Liver (tissue), 9 donors: Measurements from ENCODE around the gene TPX2. TPM values are rescaled to one million over a fixed set of nuclear protein-coding genes. Genes with fewer than 3 reads are reported as not detected.

Experiments
- DNase-seq: peaks from one replicate; pipeline ENCODE4 v3.0.0-alpha.2; 2017; ENCODE audit warnings: low spot score
- H3K27ac ChIP-seq, 2 donors: one replicate each; pipeline ENCODE4 v1.7.0; 2013; ENCODE audit warnings: inconsistent platforms in 2 of 2, low read length in 2 of 2, control low read depth in 1 of 2, low read depth in 1 of 2, mild to moderate bottlenecking in 1 of 2
- H3K27me3 ChIP-seq, 4 donors: one replicate each; pipeline versions ENCODE4 v1.6.1 to v1.7.0; 2013; ENCODE audit warnings: low read length in 3 of 4, inconsistent platforms in 1 of 4, mild to moderate bottlenecking in 1 of 4, moderate library complexity in 1 of 4; ENCODE audit not compliant: control insufficient read depth in 4 of 4, insufficient read depth in 4 of 4
- H3K36me3 ChIP-seq, 4 donors: one replicate each; pipeline versions ENCODE4 v1.6.1 to v1.7.0; 2013; ENCODE audit warnings: low read length in 3 of 4, mild to moderate bottlenecking in 3 of 4, low read depth in 1 of 4, moderate library complexity in 1 of 4; ENCODE audit not compliant: control insufficient read depth in 4 of 4, insufficient read depth in 3 of 4
- H3K4me1 ChIP-seq, 4 donors: one replicate each; pipeline versions ENCODE4 v1.6.1 to v1.7.0; 2013; ENCODE audit warnings: low read length in 3 of 4, mild to moderate bottlenecking in 3 of 4, moderate library complexity in 1 of 4; ENCODE audit not compliant: control insufficient read depth in 4 of 4, insufficient read depth in 4 of 4
- H3K4me3 ChIP-seq, 3 donors: one replicate each; pipeline versions ENCODE4 v1.6.1 to v1.7.0; 2013; ENCODE audit warnings: low read length in 3 of 3, control low read depth in 1 of 3, low read depth in 1 of 3, mild to moderate bottlenecking in 1 of 3
- H3K9ac ChIP-seq, 2 donors: one replicate each; pipeline ENCODE4 v1.7.0; 2013; ENCODE audit warnings: low read length in 2 of 2, mild to moderate bottlenecking in 2 of 2, moderate library complexity in 2 of 2, control low read depth in 1 of 2, low read depth in 1 of 2
- H3K9me3 ChIP-seq, 4 donors: one replicate each; pipeline versions ENCODE4 v1.6.1 to v1.7.0; 2013; ENCODE audit warnings: low read length in 3 of 4; ENCODE audit not compliant: control insufficient read depth in 4 of 4
- EGR1 ChIP-seq, 2 donors: IDR thresholded peaks; 2 replicates each; pipeline ENCODE4 v1.6.1; 2016 to 2018; ENCODE audit warnings: antibody characterized with exemption in 2 of 2, low read depth in 2 of 2
- FOXA1 ChIP-seq: IDR thresholded peaks from 2 replicates; pipeline ENCODE4 v1.6.1; 2016; ENCODE audit warnings: antibody characterized with exemption
- FOXA2 ChIP-seq: IDR thresholded peaks from 2 replicates; pipeline ENCODE4 v1.6.1; 2016; ENCODE audit warnings: antibody characterized with exemption
- GABPA ChIP-seq, 2 donors: IDR thresholded peaks in 1 of 2; conservative IDR thresholded peaks in 1 of 2; 2 replicates each; pipeline ENCODE4 v1.6.1; 2016; ENCODE audit warnings: antibody characterized with exemption in 2 of 2, mild to moderate bottlenecking in 1 of 2, moderate library complexity in 1 of 2
- HNF4G ChIP-seq: IDR thresholded peaks from 2 replicates; pipeline ENCODE4 v1.6.1; 2016; ENCODE audit warnings: antibody characterized with exemption
- JUND ChIP-seq, 2 donors: IDR thresholded peaks; 2 replicates each; pipeline ENCODE4 v1.6.1; 2016; ENCODE audit warnings: antibody characterized with exemption in 2 of 2
- RAD21 ChIP-seq, 2 donors: IDR thresholded peaks; 2 replicates each; pipeline ENCODE4 v1.6.1; 2016; ENCODE audit warnings: antibody characterized with exemption in 2 of 2, mild to moderate bottlenecking in 2 of 2
- RXRA ChIP-seq, 2 donors: IDR thresholded peaks; 2 replicates each; pipeline ENCODE4 v1.6.1; 2017 to 2018; ENCODE audit warnings: antibody characterized with exemption in 2 of 2, mild to moderate bottlenecking in 1 of 2
- SP1 ChIP-seq: IDR thresholded peaks from 2 replicates; pipeline ENCODE4 v1.6.1; 2018; ENCODE audit warnings: antibody characterized with exemption, mild to moderate bottlenecking
- TAF1 ChIP-seq: conservative IDR thresholded peaks from 2 replicates; pipeline ENCODE4 v1.6.1; 2016; ENCODE audit warnings: antibody characterized with exemption, mild to moderate bottlenecking
- WGBS: extraction: QIAGEN DNeasy Blood & Tissue Kit; methylation state at CpG from one replicate; pipeline ENCODE4 v1.1.7; 2013; 5-methylcytosine and 5-hydroxymethylcytosine counted together
- polyA plus RNA-seq, 2 donors: library from polyadenylated mRNA; stranded (reverse) in 1 of 2; unstranded in 1 of 2; fragments of 200-250 nt in 1 of 2; fragments of >200 nt in 1 of 2; fragmentation: Nextera tagmentation in 1 of 2; extraction: Ambion mirVana in 1 of 2; gene quantifications; one replicate each; pipeline versions ENCODE4 v1.2.1 to v1.2.3, GENCODE V29; 2013 to 2015
- total RNA-seq, 2 donors: library from RNA; depleted of rRNA; stranded (reverse); fragments of >200 nt; gene quantifications; one replicate each; pipeline ENCODE4 v1.2.3, GENCODE V29; 2014
- TF ChIP-seq, protein P1 (sequence below): IDR thresholded peaks from 2 replicates; pipeline ENCODE4 v1.6.1; 2016; ENCODE audit warnings: antibody characterized with exemption, mild to moderate bottlenecking
- TF ChIP-seq, protein P2 (sequence below): IDR thresholded peaks from 2 replicates; pipeline ENCODE4 v1.6.1; 2016; ENCODE audit warnings: antibody characterized with exemption
- TF ChIP-seq, protein P3 (sequence below): IDR thresholded peaks from 2 replicates; pipeline ENCODE4 v1.6.1; 2016; ENCODE audit warnings: antibody characterized with exemption
- TF ChIP-seq, protein P4 (sequence below): fragments of 150-350 bp; IDR thresholded peaks from 2 replicates; pipeline ENCODE4 v1.5.1; 2017; ENCODE audit warnings: improper control_type of control experiment, low read depth, low read length; ENCODE audit not compliant: missing input control
- donor health status: healthy.
- donor health status: healthy.
- donor health status: healthy.
- donor health status: healthy.
- donor health status: healthy.

The TPX2 gene
- total and polyA plus RNA-seq, 4 donors, result 1.1 to 40.8 (median 2.4) TPM

DNA sequence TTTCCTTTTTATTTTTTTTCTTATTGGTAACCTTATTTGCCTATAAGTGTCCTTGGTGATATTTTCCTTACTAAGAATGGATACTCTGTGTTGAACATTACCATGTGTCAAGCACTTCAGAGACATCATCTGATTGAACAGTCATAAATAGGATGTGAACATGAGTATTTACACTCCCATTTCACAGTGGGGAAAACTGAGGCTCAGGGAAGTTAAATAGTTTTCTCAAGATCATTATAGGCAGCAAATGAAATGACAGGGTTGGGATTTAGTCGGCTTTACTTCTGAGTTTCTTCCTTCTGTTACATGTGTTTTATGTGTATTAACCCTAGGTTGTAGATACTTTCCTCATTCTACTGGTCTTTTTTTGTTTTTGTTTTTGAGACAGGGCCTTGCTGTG is 35.3 kb downstream of the TPX2 start:
- H3K4me1 ChIP-seq, result no peaks in the 10 kb centered on the region
- H3K27me3 ChIP-seq, result no peaks in the 10 kb centered on the region
- no peak for DNase-seq
- H3K9me3 ChIP-seq, result no peaks in the 10 kb centered on the region
- H3K27ac ChIP-seq, result no peak overlapping the region
- H3K4me3 ChIP-seq, result no peak overlapping the region
- WGBS, result 95% methylated on average over 1 of the region's 1 CpG
- no peak overlapping the region for H3K9ac ChIP-seq
- peaks cover 0 to 6% (median 3%) of the 10 kb centered on the region in 4 donors for H3K36me3 ChIP-seq
- TF ChIP-seq EGR1 (IDR thresholded peaks at IDR 0.05; ENCODE audit: low read depth in 2 of 2) (no peak), HNF4G (no peak), TAF1 (no peak), GABPA (IDR thresholded peaks at IDR 0.05 in 1 of 2, conservative IDR thresholded peaks at IDR 0.05 in 1 of 2) (no peak), FOXA1 (no peak), SP1 (no peak), JUND (IDR thresholded peaks at IDR 0.05) (no peak), FOXA2 (no peak), RAD21 (IDR thresholded peaks at IDR 0.05) (no peak), RXRA (IDR thresholded peaks at IDR 0.05) (no peak)
- TF ChIP-seq, protein P1, sequence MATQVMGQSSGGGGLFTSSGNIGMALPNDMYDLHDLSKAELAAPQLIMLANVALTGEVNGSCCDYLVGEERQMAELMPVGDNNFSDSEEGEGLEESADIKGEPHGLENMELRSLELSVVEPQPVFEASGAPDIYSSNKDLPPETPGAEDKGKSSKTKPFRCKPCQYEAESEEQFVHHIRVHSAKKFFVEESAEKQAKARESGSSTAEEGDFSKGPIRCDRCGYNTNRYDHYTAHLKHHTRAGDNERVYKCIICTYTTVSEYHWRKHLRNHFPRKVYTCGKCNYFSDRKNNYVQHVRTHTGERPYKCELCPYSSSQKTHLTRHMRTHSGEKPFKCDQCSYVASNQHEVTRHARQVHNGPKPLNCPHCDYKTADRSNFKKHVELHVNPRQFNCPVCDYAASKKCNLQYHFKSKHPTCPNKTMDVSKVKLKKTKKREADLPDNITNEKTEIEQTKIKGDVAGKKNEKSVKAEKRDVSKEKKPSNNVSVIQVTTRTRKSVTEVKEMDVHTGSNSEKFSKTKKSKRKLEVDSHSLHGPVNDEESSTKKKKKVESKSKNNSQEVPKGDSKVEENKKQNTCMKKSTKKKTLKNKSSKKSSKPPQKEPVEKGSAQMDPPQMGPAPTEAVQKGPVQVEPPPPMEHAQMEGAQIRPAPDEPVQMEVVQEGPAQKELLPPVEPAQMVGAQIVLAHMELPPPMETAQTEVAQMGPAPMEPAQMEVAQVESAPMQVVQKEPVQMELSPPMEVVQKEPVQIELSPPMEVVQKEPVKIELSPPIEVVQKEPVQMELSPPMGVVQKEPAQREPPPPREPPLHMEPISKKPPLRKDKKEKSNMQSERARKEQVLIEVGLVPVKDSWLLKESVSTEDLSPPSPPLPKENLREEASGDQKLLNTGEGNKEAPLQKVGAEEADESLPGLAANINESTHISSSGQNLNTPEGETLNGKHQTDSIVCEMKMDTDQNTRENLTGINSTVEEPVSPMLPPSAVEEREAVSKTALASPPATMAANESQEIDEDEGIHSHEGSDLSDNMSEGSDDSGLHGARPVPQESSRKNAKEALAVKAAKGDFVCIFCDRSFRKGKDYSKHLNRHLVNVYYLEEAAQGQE, result no peak
- TF ChIP-seq, protein P2, sequence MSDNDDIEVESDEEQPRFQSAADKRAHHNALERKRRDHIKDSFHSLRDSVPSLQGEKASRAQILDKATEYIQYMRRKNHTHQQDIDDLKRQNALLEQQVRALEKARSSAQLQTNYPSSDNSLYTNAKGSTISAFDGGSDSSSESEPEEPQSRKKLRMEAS, result no peak

DNA sequence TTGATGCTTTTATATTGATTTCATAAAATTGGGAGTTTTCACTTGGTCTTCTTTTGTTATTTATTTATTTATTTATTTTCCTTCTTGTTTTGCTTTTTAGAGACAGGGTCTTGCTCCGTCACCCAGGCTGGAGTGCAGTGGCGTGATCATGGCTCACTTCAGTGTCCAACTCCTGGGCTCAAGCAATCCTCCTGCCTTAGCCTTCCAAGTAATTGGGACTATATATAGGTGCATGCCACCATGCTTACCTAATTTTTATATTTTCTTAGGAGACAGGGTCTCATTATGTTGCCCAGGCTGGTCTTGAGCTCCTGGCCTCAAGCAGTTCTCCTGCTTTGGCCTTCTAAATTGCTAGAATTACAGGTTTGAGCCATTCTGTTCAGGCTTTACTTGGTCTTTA is 41.7 kb downstream of the TPX2 start:
- no peak for TF ChIP-seq RXRA (IDR thresholded peaks at IDR 0.05)
- H3K27me3 ChIP-seq, result no peaks in the 10 kb centered on the region
- H3K9ac ChIP-seq, result no peak overlapping the region
- H3K9me3 ChIP-seq, result no peaks in the 10 kb centered on the region
- H3K27ac ChIP-seq, result no peak overlapping the region
- H3K36me3 ChIP-seq, result peaks cover 0 to 6% (median 3%) of the 10 kb centered on the region in 4 donors
- WGBS, result 99% methylated on average over 2 of the region's 2 CpGs
- no peak for DNase-seq
- H3K4me1 ChIP-seq, result no peaks in the 10 kb centered on the region
- H3K4me3 ChIP-seq, result no peak overlapping the region

DNA sequence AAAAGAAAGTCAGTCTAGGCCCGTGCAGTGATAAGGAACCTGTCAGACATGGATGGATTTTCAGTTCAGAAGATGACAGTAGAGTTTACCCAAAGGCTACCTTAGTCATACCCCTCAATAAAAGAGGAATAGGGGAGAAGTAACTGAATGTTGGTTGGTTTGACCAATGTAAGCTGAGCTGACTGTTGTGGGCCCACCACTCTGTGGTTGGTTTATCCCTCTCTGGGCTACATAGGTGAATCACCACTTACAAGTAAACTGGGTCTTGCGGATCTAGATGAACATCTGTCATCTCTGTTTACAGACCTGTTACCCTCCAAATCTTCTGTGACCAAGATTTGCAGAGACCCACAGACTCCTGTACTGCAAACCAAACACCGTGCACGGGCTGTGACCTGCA is 42.9 kb downstream of the TPX2 start:
- no peak for DNase-seq
- 97% methylated on average over 4 of the region's 4 CpGs for WGBS
- Histone ChIP-seq H3K27me3 (no peaks in the 10 kb centered on the region), H3K4me3 (no peak overlapping the region), H3K9me3 (no peaks in the 10 kb centered on the region), H3K36me3 (peaks cover 0 to 6% (median 3%) of the 10 kb centered on the region in 4 donors), H3K27ac (no peak overlapping the region), H3K4me1 (no peaks in the 10 kb centered on the region), H3K9ac (no peak overlapping the region)
- TF ChIP-seq RAD21 (IDR thresholded peaks at IDR 0.05) (no peak), JUND (IDR thresholded peaks at IDR 0.05) (no peak)
- TF ChIP-seq, protein P3, sequence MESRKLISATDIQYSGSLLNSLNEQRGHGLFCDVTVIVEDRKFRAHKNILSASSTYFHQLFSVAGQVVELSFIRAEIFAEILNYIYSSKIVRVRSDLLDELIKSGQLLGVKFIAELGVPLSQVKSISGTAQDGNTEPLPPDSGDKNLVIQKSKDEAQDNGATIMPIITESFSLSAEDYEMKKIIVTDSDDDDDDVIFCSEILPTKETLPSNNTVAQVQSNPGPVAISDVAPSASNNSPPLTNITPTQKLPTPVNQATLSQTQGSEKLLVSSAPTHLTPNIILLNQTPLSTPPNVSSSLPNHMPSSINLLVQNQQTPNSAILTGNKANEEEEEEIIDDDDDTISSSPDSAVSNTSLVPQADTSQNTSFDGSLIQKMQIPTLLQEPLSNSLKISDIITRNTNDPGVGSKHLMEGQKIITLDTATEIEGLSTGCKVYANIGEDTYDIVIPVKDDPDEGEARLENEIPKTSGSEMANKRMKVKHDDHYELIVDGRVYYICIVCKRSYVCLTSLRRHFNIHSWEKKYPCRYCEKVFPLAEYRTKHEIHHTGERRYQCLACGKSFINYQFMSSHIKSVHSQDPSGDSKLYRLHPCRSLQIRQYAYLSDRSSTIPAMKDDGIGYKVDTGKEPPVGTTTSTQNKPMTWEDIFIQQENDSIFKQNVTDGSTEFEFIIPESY, result no peak
- TF ChIP-seq, protein P4, sequence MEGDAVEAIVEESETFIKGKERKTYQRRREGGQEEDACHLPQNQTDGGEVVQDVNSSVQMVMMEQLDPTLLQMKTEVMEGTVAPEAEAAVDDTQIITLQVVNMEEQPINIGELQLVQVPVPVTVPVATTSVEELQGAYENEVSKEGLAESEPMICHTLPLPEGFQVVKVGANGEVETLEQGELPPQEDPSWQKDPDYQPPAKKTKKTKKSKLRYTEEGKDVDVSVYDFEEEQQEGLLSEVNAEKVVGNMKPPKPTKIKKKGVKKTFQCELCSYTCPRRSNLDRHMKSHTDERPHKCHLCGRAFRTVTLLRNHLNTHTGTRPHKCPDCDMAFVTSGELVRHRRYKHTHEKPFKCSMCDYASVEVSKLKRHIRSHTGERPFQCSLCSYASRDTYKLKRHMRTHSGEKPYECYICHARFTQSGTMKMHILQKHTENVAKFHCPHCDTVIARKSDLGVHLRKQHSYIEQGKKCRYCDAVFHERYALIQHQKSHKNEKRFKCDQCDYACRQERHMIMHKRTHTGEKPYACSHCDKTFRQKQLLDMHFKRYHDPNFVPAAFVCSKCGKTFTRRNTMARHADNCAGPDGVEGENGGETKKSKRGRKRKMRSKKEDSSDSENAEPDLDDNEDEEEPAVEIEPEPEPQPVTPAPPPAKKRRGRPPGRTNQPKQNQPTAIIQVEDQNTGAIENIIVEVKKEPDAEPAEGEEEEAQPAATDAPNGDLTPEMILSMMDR, result no peak
